Heart right ventricle (tissue), 12 donors: ENCODE results near the gene TSKS. TPM values are rescaled to one million over a fixed set of nuclear protein-coding genes. Genes with fewer than 3 reads are reported as not detected.

Experiments
- microRNA-seq, 2 donors: library from miRNA; unstranded; fragments of <30 nt; microRNA quantifications; one replicate each; pipeline ENCODE4 v1.2.0, GENCODE V29; 2021
- polyA plus RNA-seq, 2 donors: library from polyadenylated mRNA; stranded (reverse); fragments of 200-250 nt; gene quantifications; one replicate each; pipeline ENCODE4 v1.2.3, GENCODE V29; 2013
- total RNA-seq, 10 donors: library from RNA; stranded (reverse); fragmentation: NEBNext Ultra II Directional in 3 of 10; extraction: Animal tissue kit (Norgen Biotek cat#: 25700) in 3 of 10; gene quantifications; one replicate each; pipeline versions ENCODE4 v1.2.1 to v1.2.4, GENCODE V29; 2021 to 2023
- donor health status: ischemic (EF 13 %, LVEDD 7.1; RV severe dilation, severe dysfunction).
- donor health status: healthy with polysubstance abuse.
- donor health status: DM: no; HTN: yes; CAD: no.
- donor health status: DM: no; HTN: no; CAD: no.
- donor health status: ischemic (EF 25% LVEDD 6.9; RV normal size, moderate dysfunction).
- donor health status: ischemic (EF 25% LVEDD 5.7; RV mildly dilated, moderate dysfunction).
- donor health status: healthy.
- donor health status: nonischemic (EF 11% LVEDD 7.7; RV severe dilation, severe dysfunction).
- donor health status: DM: yes; HTN: yes; CAD: no.
- donor health status: PGD.
- donor health status: ischemic (EF 29% LVEDD 5.4; RV normal size, mild dysfunction).
- donor health status: nonischemic (EF 23%, LVEDD 6.1; RV moderate dilation, normal function).

TSKS gene
- total and polyA plus RNA-seq, 12 donors: 0.15 to 3.4 (median 0.40) TPM; not detected in 2

Small RNAs within 50 kb of the gene (microRNA-seq; reads per million reads assigned to microRNA genes)
- gene MIR6799: 0 reads per million in 2 donors

Other genes starting within 250 kb of the TSKS start
- gene RCN3, start 235.3 kb downstream of the TSKS start, total RNA-seq: 10 to 100 TPM in 2 of 10 donors, 1 to 10 TPM in 8; 4.7 to 23.4 (median 6.1) TPM
- 10 to 100 TPM; 23.6 to 38.3 TPM for gene RCN3, start 235.3 kb downstream of the TSKS start, polyA plus RNA-seq
- 10 to 100 TPM; 38.0 to 53.9 (median 45.1) TPM for gene NOSIP, start 182.8 kb downstream of the TSKS start, total RNA-seq
- 100 to 1,000 TPM in 1 of 2 donors, 10 to 100 TPM in 1; 82.6 to 120 TPM for gene NOSIP, start 182.8 kb downstream of the TSKS start, polyA plus RNA-seq
- gene PRRG2, start 182.0 kb downstream of the TSKS start, total RNA-seq: 1 to 10 TPM in 1 of 10 donors, under 1 TPM in 9; 0.34 to 1.0 (median 0.57) TPM
- 1 to 10 TPM; 1.1 to 2.4 TPM for gene PRRG2, start 182.0 kb downstream of the TSKS start, polyA plus RNA-seq
- gene PRR12, start 172.1 kb downstream of the TSKS start, total RNA-seq: 10 to 100 TPM; 11.2 to 19.2 (median 16.7) TPM
- 10 to 100 TPM in 1 of 2 donors, 1 to 10 TPM in 1; 5.2 to 11.1 TPM for gene PRR12, start 172.1 kb downstream of the TSKS start, polyA plus RNA-seq
- 100 to 1,000 TPM in 7 of 10 donors, 10 to 100 TPM in 3; 90.4 to 141 (median 113) TPM for gene RRAS, start 123.2 kb downstream of the TSKS start, total RNA-seq
- 100 to 1,000 TPM; 208 to 215 TPM for gene RRAS, start 123.2 kb downstream of the TSKS start, polyA plus RNA-seq
- gene SCAF1, start 121.1 kb downstream of the TSKS start, total RNA-seq: 10 to 100 TPM; 41.6 to 60.5 (median 45.2) TPM
- gene SCAF1, start 121.1 kb downstream of the TSKS start, polyA plus RNA-seq: 10 to 100 TPM; 20.2 to 25.8 TPM
- 10 to 100 TPM; 22.3 to 39.4 (median 24.7) TPM for gene IRF3, start 97.4 kb downstream of the TSKS start, total RNA-seq
- 10 to 100 TPM; 67.8 to 84.2 TPM for gene IRF3, start 97.4 kb downstream of the TSKS start, polyA plus RNA-seq
- 10 to 100 TPM in 5 of 10 donors, 1 to 10 TPM in 5; 7.8 to 14.6 (median 9.8) TPM for gene BCL2L12, start 97.4 kb downstream of the TSKS start, total RNA-seq
- 10 to 100 TPM in 1 of 2 donors, 1 to 10 TPM in 1; 8.6 to 19.6 TPM for gene BCL2L12, start 97.4 kb downstream of the TSKS start, polyA plus RNA-seq
- 100 to 1,000 TPM; 112 to 146 (median 127) TPM for gene PRMT1, start 86.0 kb downstream of the TSKS start, total RNA-seq
- 100 to 1,000 TPM in 1 of 2 donors, 10 to 100 TPM in 1; 80.0 to 270 TPM for gene PRMT1, start 86.0 kb downstream of the TSKS start, polyA plus RNA-seq
- gene ADM5, start 73.7 kb downstream of the TSKS start, total RNA-seq: under 1 TPM; 0.16 to 0.74 (median 0.47) TPM
- gene ADM5, start 73.7 kb downstream of the TSKS start, polyA plus RNA-seq: 1 to 10 TPM; 1.1 to 1.6 TPM
- gene CPT1C, start 72.2 kb downstream of the TSKS start, total RNA-seq: 1 to 10 TPM; 1.4 to 3.6 (median 1.9) TPM
- 10 to 100 TPM in 1 of 2 donors, 1 to 10 TPM in 1; 4.8 to 10.7 TPM for gene CPT1C, start 72.2 kb downstream of the TSKS start, polyA plus RNA-seq
- gene AP2A1, start 3.7 kb upstream of the TSKS start, total RNA-seq: 100 to 1,000 TPM in 1 of 10 donors, 10 to 100 TPM in 9; 56.0 to 108 (median 62.6) TPM
- gene AP2A1, start 3.7 kb upstream of the TSKS start, polyA plus RNA-seq: 10 to 100 TPM; 36.1 to 96.3 TPM
- 10 to 100 TPM; 11.4 to 20.8 (median 14.4) TPM for gene FUZ, start 50.0 kb upstream of the TSKS start, total RNA-seq
- gene FUZ, start 50.0 kb upstream of the TSKS start, polyA plus RNA-seq: 10 to 100 TPM; 16.4 to 24.1 TPM
- 100 to 1,000 TPM in 1 of 10 donors, 10 to 100 TPM in 9; 39.7 to 110 (median 54.9) TPM for gene MED25, start 55.0 kb upstream of the TSKS start, total RNA-seq
- 100 to 1,000 TPM in 1 of 2 donors, 10 to 100 TPM in 1; 39.5 to 149 TPM for gene MED25, start 55.0 kb upstream of the TSKS start, polyA plus RNA-seq
- gene PTOV1, start 87.9 kb upstream of the TSKS start, total RNA-seq: 100 to 1,000 TPM in 3 of 10 donors, 10 to 100 TPM in 7; 67.8 to 137 (median 90.0) TPM
- 100 to 1,000 TPM; 107 to 220 TPM for gene PTOV1, start 87.9 kb upstream of the TSKS start, polyA plus RNA-seq
- gene PNKP, start 104.3 kb upstream of the TSKS start, total RNA-seq: 10 to 100 TPM; 24.0 to 43.9 (median 34.6) TPM
- 10 to 100 TPM; 31.8 to 91.7 TPM for gene PNKP, start 104.3 kb upstream of the TSKS start, polyA plus RNA-seq
- 10 to 100 TPM; 26.0 to 51.9 (median 32.4) TPM for gene AKT1S1, start 114.0 kb upstream of the TSKS start, total RNA-seq
- gene AKT1S1, start 114.0 kb upstream of the TSKS start, polyA plus RNA-seq: 10 to 100 TPM; 42.6 to 48.1 TPM
- 10 to 100 TPM; 40.6 to 57.9 (median 50.6) TPM for gene TBC1D17, start 114.4 kb upstream of the TSKS start, total RNA-seq
- 10 to 100 TPM; 30.4 to 41.7 TPM for gene TBC1D17, start 114.4 kb upstream of the TSKS start, polyA plus RNA-seq
- 10 to 100 TPM in 1 of 10 donors, under 1 TPM in 7, not detected in 2; 0.26 to 26.9 (median 0.60) TPM for gene IL4I1, start 133.6 kb upstream of the TSKS start, total RNA-seq
- under 1 TPM in 1 of 2 donors, not detected in 1; 0.33 TPM for gene IL4I1, start 133.6 kb upstream of the TSKS start, polyA plus RNA-seq
- gene ATF5, start 165.9 kb upstream of the TSKS start, total RNA-seq: 10 to 100 TPM in 3 of 10 donors, 1 to 10 TPM in 7; 6.4 to 33.8 (median 9.7) TPM
- 10 to 100 TPM; 14.1 to 22.0 TPM for gene ATF5, start 165.9 kb upstream of the TSKS start, polyA plus RNA-seq
- 10 to 100 TPM; 23.1 to 48.1 (median 32.7) TPM for gene NUP62, start 166.2 kb upstream of the TSKS start, total RNA-seq
- gene NUP62, start 166.2 kb upstream of the TSKS start, polyA plus RNA-seq: 10 to 100 TPM; 13.2 to 19.7 TPM
- gene SIGLEC11, start 197.9 kb upstream of the TSKS start, total RNA-seq: 1 to 10 TPM in 1 of 10 donors, under 1 TPM in 8, not detected in 1; 0.11 to 1.1 (median 0.42) TPM
- 1 to 10 TPM in 1 of 2 donors, under 1 TPM in 1; 0.20 to 1.7 TPM for gene SIGLEC11, start 197.9 kb upstream of the TSKS start, polyA plus RNA-seq